Muscle of leg (tissue), 11 donors: ENCODE data around the gene RAPGEF1. TPM values are rescaled to one million over a fixed set of nuclear protein-coding genes. Genes with fewer than 3 reads are reported as not detected.

Experiments
- DNase-seq: peaks from one replicate; pipeline ENCODE4 v3.0.0; 2013
- H3K27ac ChIP-seq: one replicate; pipeline ENCODE4 v1.5.1; 2013; ENCODE audit warnings: mild to moderate bottlenecking, low read length, control low read depth
- H3K27me3 ChIP-seq: one replicate; pipeline ENCODE4 v1.6.1; 2013; ENCODE audit warnings: low read length; ENCODE audit not compliant: control insufficient read depth, insufficient read depth
- H3K36me3 ChIP-seq: one replicate; pipeline ENCODE4 v1.6.1; 2013; ENCODE audit warnings: low read length; ENCODE audit not compliant: control insufficient read depth, insufficient read depth
- H3K4me1 ChIP-seq: one replicate; pipeline ENCODE4 v1.6.1; 2013; ENCODE audit warnings: low read length; ENCODE audit not compliant: control insufficient read depth, insufficient read depth
- H3K4me3 ChIP-seq: one replicate; pipeline ENCODE4 v1.5.1; 2013; ENCODE audit warnings: low read length, control low read depth
- H3K9me3 ChIP-seq: replicated peaks from 2 replicates; pipeline ENCODE4 v1.6.1; 2013; ENCODE audit warnings: low read depth, low read length; ENCODE audit not compliant: control insufficient read depth
- WGBS: methylation state at CpG from one replicate; pipeline ENCODE4 v1.1.5; 2013; ENCODE audit warnings: missing lambda C conversion rate; ENCODE audit not compliant: insufficient coverage; 5-methylcytosine and 5-hydroxymethylcytosine counted together
- polyA plus RNA-seq, 8 donors: library from polyadenylated mRNA; unstranded; fragments of 120-200 nt; gene quantifications; one replicate each; pipeline versions ENCODE4 v1.2.1 to v1.2.3, GENCODE V29; 2013; ENCODE audit warnings: inconsistent platforms in 1 of 8, low replicate concordance in 1 of 8; ENCODE audit not compliant: insufficient read length in 8 of 8, insufficient read depth in 1 of 8
- total RNA-seq: library from RNA; stranded (reverse); fragments of 120-200 nt; gene quantifications from one replicate; pipeline ENCODE4 v1.2.4, GENCODE V29; 2013

RAPGEF1 gene
- total and polyA plus RNA-seq, 9 donors: 30.2 to 95.2 (median 79.6) TPM

GRCh38 chr9:131720330-131720729 is 19.5 kb downstream of the RAPGEF1 start:
- H3K9me3 ChIP-seq: peaks cover under 1% of the 10 kb centered on the region
- peaks cover 3% of the 10 kb centered on the region for H3K36me3 ChIP-seq
- no peak overlapping the region for H3K4me3 ChIP-seq
- no peaks in the 10 kb centered on the region for H3K27me3 ChIP-seq
- DNase-seq: no peak
- H3K4me1 ChIP-seq: peaks cover 13% of the 10 kb centered on the region
- 93% methylated on average over 6 of the region's 6 CpGs for WGBS
- H3K27ac ChIP-seq: no peak overlapping the region

- Histone ChIP-seq H3K36me3 (peaks cover 3% of the 10 kb centered on the region), H3K4me1 (peaks cover 13% of the 10 kb centered on the region), H3K27ac (no peak overlapping the region), H3K4me3 (no peak overlapping the region), H3K9me3 (no peaks in the 10 kb centered on the region), H3K27me3 (no peaks in the 10 kb centered on the region)
- 60% methylated on average over 1 of the region's 7 CpGs for WGBS
- DNase-seq: no peak
These were observed 20.5 kb downstream of the RAPGEF1 start for GRCh38 chr9:131719262-131719908.

DNA sequence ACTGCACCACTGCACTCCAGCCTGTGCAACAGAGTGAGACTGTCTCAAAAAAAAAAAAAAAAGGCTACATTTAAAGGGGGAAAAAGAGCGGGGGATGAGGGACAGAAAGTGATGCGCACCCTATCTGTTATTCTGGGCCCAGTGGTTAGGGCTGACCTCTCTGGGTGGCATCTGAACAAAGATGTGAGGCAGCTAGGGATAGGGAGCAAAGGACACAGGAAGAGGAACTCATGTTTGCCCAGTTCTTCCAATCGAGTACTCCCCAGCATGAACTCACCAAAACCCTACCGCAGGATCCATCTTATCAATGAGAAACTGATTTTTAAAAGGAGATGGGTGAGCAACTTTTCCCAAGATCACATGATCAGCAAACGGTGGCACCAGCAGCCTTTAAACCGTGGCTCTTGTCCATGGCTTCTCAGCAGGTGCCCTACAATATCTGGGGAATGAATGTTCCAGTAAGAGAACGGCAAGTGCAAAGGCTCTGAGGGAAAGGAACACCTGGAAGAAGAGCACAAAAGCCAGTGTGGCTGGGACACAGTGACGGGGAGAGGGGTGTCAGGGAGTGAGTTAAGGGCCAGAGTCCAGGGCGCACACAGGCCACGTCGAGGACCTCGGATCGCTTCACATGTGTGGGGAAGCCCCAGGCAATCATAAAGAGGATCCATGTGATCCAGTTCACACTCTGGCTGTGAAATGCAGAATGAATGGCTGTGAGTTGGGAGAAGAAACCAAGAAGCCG is 22.0 kb downstream of the RAPGEF1 start:
- Histone ChIP-seq H3K27me3 (no peaks in the 10 kb centered on the region), H3K9me3 (no peaks in the 10 kb centered on the region), H3K4me3 (no peak overlapping the region), H3K36me3 (no peaks in the 10 kb centered on the region), H3K4me1 (peaks cover 9% of the 10 kb centered on the region), H3K27ac (no peak overlapping the region)
- DNase-seq: no peak
- WGBS: 80% methylated on average over 10 of the region's 14 CpGs

DNA sequence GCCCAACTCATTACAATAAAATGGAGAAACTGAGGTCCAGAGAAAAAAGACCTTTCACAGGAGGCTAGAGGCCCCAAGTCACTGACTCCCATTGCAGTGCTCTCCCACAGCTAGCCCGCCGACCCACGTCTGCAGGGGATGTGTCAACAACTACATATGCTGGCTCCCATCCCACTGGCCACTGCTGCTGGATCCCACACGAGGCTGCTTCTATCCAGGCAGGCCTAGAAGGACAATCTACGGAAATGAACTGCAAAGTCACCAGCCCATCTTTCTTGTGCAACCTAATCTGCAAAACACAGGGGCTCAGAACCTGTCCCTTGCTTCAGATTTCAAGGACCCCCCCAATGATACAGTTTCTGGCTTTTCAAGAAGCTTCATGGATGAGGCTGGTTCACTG is 24.0 kb downstream of the RAPGEF1 start:
- DNase-seq: no peak
- peaks cover 3% of the 10 kb centered on the region for H3K4me1 ChIP-seq
- no peaks in the 10 kb centered on the region for H3K36me3 ChIP-seq
- H3K4me3 ChIP-seq: no peak overlapping the region
- peak overlapping the region; percentile 42 for H3K27ac ChIP-seq
- no peaks in the 10 kb centered on the region for H3K27me3 ChIP-seq
- 53% methylated on average over 3 of the region's 5 CpGs for WGBS
- no peaks in the 10 kb centered on the region for H3K9me3 ChIP-seq

GRCh38 chr9:131714821-131715220 is 25.1 kb downstream of the RAPGEF1 start:
- Histone ChIP-seq H3K4me3 (no peak overlapping the region), H3K27ac (peak overlapping the region; percentile 78), H3K36me3 (no peaks in the 10 kb centered on the region), H3K4me1 (peaks cover 3% of the 10 kb centered on the region), H3K27me3 (no peaks in the 10 kb centered on the region), H3K9me3 (no peaks in the 10 kb centered on the region)
- DNase-seq: no peak
- 76% methylated on average over 6 of the region's 9 CpGs for WGBS

DNA sequence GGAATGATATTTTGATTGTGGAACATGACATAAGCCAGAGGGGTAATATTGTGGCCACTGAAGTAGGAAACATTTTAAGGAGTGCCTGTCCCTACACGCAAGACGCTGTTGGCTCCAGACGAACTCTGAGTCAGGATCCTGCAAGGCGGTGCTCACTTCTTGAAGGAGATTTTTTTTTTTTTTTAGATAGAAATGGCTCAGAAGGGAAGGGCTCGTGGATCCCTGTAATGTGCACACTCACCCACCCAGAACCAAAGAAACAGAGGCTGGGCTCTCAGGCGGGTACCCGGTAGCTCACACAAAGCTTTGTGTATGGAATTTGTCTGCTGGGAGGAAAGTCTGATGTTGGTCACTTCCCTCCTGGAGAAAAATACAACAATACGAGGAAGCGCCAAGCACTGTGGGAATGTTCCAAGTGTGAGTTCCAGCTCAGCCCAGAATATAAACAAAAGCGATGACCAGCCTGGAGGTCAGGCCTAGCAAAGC is 25.7 kb downstream of the RAPGEF1 start:
- peaks cover 9% of the 10 kb centered on the region for H3K4me1 ChIP-seq
- DNase-seq: peak; percentile 69

DNA sequence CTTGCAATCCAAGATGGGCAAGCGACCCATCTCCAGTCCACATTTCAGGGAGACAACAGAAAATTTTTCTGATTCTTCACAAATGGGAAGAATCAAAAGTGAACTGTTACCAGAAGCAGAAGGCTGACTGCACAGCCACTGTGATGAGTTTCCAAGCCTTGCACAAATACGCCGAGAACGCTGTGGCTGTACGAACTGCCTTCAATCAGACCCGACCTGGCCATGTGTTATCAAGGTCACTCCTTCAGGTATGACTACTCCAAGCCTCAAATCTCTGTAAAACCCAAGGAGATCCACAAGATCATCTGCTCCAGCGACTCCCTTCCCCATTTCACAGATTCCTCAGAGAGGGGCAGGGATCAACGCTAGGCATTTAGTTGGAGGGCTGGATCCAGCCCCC is 26.9 kb downstream of the RAPGEF1 start:
- H3K9me3 ChIP-seq: no peaks in the 10 kb centered on the region
- peaks cover 13% of the 10 kb centered on the region for H3K4me1 ChIP-seq
- DNase-seq: no peak
- H3K4me3 ChIP-seq: no peak overlapping the region
- H3K27me3 ChIP-seq: no peaks in the 10 kb centered on the region
- H3K36me3 ChIP-seq: no peaks in the 10 kb centered on the region
- 61% methylated on average over 7 of the region's 8 CpGs for WGBS
- H3K27ac ChIP-seq: peak overlapping the region; percentile 81

More for the DNA sequence above, 25.7 kb downstream of the RAPGEF1 start:
- Histone ChIP-seq H3K36me3 (no peaks in the 10 kb centered on the region), H3K27me3 (no peaks in the 10 kb centered on the region), H3K27ac (peak overlapping the region; percentile 81), H3K9me3 (no peaks in the 10 kb centered on the region), H3K4me3 (no peak overlapping the region)
- 81% methylated on average over 3 of the region's 10 CpGs for WGBS

DNA sequence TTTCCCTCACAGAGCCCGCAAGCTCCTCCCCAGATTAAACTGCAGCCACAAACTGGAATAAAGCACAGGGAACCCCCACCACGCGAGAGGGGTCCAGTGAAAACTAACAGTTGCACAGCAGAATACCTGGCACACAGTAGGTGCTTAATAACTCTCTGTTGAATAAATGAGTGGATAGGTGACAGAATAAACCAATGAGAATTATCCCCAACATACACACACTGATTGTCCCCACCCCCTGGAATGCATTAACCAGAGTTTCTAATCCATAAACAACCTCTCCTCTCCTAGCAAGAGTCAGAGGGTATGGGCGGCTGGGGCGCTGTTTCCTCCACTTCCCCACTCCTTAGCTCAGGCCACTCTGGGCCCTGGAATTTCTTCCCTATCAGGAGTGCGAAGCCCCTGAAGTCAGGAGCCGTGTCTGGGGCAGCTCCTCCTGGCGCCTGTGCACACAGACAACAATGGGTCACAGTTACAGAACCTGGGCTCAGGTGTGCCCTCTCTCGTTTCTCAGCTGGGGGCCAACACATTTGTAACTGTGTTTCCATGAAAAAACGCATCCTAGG is 27.6 kb downstream of the RAPGEF1 start:
- no peaks in the 10 kb centered on the region for H3K27me3 ChIP-seq
- H3K36me3 ChIP-seq: no peaks in the 10 kb centered on the region
- H3K9me3 ChIP-seq: no peaks in the 10 kb centered on the region
- peaks cover 13% of the 10 kb centered on the region for H3K4me1 ChIP-seq
- peak overlapping the region; percentile 69 for H3K27ac ChIP-seq
- WGBS: 90% methylated on average over 5 of the region's 10 CpGs
- no peak for DNase-seq
- H3K4me3 ChIP-seq: no peak overlapping the region

- H3K4me1 ChIP-seq: peaks cover 24% of the 10 kb centered on the region
- H3K4me3 ChIP-seq: no peak overlapping the region
- H3K9me3 ChIP-seq: no peaks in the 10 kb centered on the region
- H3K36me3 ChIP-seq: no peaks in the 10 kb centered on the region
- whole genome bisulfite sequencing: 55% methylated on average over 5 of the region's 10 CpGs
- peak overlapping the region; percentile 81 for H3K27ac ChIP-seq
- DNase-seq: peak; percentile 46
- H3K27me3 ChIP-seq: no peaks in the 10 kb centered on the region
These were observed 30.0 kb downstream of the RAPGEF1 start for GRCh38 chr9:131709771-131710431.
